GM21515 (cell line): ENCODE results near the gene CADM2.
"Not testable (repeated sequence)": the region's sequence is repeated elsewhere in the genome, so short reads cannot be mapped to it uniquely, and the experiment has no call there.

Experiments used
- ATAC-seq: cut with Tn5 transposase; IDR thresholded peaks from one replicate; pipeline ENCODE4 v1.9.1; 2021; ENCODE audit not compliant: unreplicated experiment

The CADM2 gene

GRCh38 chr3:85881833-85882393 lies 923.1 kb downstream of the CADM2 start:
- no peak for ATAC-seq

DNA sequence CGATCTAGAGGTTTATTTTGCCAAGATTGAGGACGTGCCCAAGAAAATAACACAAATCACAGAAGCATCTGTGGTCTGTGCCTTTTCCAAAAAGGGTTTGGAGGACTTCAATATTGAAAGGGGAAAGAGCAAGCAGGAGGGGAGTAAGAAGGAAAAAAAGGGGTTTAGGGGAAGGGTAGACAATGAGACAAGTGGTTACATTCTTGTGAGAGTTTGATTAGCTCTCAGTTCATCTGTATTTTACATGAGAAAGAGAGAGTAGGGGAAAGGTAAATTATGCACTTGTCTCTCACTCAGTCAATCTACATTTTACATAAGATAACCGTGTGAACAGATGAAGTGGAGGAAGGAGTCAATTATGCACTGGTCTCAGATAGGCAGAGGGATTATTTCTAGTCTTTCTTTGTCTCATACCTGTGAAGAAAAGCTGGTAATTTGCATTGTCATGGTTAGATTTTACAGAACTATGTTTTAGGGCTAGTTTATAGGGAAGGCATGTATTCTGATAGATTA lies 931.3 kb downstream of the CADM2 start:
- ATAC-seq: no peak

DNA sequence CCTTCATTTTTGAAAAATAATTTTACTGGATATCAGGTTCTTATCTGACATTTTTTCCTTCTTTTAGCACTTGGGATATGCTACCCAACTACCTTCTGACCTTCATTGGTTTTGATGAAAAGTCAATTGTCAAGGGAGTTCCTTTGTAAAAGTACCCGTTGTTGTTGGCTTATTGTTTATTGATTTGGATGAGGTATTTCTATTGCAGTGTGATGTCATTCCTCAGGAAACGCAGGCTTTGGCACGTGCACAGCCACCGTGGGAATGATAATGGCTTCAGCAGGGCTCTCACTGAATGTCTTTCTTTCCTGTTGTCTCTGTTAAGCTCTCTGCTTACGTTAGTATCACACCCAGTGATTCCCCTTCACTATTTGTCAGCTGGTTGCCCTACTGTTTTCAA lies 944.6 kb downstream of the CADM2 start:
- no peak for ATAC-seq

DNA sequence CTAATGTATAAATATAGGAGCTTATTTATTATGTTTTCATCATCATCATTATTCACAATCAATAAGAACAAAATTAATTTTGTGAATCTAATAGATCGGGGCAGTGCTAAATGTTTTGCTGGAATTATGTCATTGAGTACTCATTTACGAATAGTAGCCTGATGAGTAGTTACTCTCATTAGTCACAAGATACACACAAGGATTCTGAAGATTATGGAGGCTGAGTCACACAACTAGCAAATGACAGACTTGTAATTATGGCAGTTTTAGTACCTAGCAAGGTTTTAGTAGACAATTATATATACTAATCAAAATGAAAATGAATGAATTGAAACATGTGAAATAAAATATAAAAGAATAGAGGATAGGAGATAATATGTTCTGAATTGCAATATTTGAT lies 954.2 kb downstream of the CADM2 start:
- ATAC-seq: no peak

GRCh38 chr3:85922374-85922773 lies 963.6 kb downstream of the CADM2 start:
- no peak for ATAC-seq

- no peak for ATAC-seq
Measured at GRCh38 chr3:85930718-85931117, 971.9 kb downstream of the CADM2 start.

- ATAC-seq: no peak
Measured at GRCh38 chr3:85933326-85933725, 974.5 kb downstream of the CADM2 start.

- no peak for ATAC-seq
Measured at GRCh38 chr3:85935171-85935570, 976.4 kb downstream of the CADM2 start.

- no peak for ATAC-seq
Measured at GRCh38 chr3:85939074-85939482, 980.3 kb downstream of the CADM2 start.

GRCh38 chr3:85950435-85950834 lies 991.6 kb downstream of the CADM2 start:
- no peak for ATAC-seq

- no peak for ATAC-seq
Measured at GRCh38 chr3:85960793-85961192, 1002.0 kb downstream of the CADM2 start.

DNA sequence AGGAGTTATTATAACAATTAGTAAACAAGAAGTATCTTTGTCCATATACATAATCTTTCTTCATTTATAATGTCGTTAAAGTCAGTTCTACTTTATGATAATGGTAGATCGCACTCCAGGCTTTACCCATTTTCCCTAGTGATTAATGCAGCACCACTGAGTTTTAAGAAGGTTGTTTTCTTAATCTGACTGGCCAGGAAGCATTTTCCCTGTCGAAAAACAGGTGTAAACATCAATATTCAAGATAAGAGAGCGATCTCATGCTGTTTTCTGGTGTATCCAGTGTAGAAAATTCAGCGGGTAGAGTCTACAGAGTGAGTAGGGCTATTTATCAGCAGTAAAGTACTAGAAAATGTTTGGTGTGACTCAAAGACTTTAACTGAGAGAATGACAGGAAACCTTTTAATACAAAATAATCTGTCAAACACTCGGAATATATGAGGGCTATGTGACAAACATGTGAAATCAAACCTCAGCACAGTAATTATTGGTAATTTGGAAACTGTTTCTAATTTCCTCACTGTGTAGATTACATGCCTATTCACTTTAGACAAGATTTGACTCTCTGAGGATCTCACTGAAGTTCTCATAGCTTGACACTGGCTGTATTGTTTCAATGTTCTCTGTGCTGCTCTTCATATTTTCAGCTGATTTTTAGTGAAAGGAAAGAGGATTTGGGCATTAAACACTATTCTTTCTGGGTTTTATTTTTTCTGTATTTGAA lies 1019.0 kb downstream of the CADM2 start:
- ATAC-seq: no peak

- no peak for ATAC-seq
Measured at GRCh38 chr3:85979034-85979433, 1020.2 kb downstream of the CADM2 start.

DNA sequence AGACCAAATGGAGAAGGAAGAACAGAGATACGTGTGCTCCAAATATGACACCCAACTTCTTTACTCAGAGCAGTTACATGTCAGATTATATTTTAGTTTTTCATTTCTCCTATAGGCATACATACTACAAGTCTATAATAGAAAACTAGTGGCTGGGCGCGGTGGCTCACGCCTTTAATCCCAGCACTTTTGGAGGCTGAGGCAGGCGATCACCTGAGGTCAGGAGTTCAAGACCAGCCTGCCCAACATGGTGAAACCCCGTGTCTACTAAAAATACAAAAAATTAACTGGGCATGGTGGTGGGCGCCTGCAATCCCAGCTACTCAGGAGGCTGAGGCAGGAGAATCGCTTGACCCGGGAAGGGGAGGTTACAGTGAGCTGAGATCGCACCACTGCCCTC lies 1030.8 kb downstream of the CADM2 start:
- ATAC-seq: not testable (repeated sequence)

GRCh38 chr3:86029590-86029989 lies 1070.8 kb downstream of the CADM2 start:
- no peak for ATAC-seq

- no peak for ATAC-seq
Measured at GRCh38 chr3:86037916-86038315, 1079.1 kb downstream of the CADM2 start.

- ATAC-seq: no peak
Measured at GRCh38 chr3:86046436-86047136, 1087.8 kb downstream of the CADM2 start.

GRCh38 chr3:86047161-86047560 lies 1088.4 kb downstream of the CADM2 start:
- no peak for ATAC-seq

- ATAC-seq: no peak
Measured at GRCh38 chr3:86051058-86051457, 1092.3 kb downstream of the CADM2 start.

DNA sequence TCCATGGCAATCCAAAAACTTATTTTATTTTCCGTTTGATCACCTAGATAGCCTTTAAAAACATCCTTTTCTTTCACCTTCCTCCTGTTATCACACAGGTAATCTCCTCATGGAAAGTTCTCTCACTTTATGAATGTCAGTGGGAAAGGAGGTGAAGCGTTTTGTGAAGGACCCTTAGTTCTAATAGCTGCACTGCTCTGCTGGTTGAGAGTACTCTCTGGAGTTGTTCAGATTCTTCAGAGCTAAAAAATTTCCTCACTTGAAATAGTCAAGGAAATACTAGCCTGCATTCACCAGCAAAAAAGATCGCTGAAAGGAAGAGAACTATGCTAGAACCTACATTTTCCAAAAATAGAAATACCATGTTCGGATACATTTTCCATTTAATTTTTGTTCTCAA lies 1097.2 kb downstream of the CADM2 start:
- no peak for ATAC-seq

DNA sequence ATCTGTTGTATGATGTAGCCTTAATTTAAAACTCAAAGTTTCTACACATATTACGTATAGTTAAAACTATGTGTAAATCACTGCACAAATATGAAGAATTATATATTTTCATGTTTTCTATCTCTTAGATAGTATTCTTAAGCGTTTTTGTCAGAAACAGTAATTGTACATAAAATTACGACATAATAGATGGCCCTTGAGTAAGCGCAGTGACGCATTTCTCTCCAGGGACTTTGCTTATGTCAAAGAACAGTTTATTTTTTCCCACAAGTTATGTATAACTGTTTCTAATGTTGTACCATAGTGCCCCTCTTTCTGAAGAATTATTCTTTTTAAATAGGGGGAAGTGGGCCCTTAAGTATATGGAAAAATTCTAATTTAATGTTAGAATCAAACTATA lies 1098.2 kb downstream of the CADM2 start:
- ATAC-seq: no peak

DNA sequence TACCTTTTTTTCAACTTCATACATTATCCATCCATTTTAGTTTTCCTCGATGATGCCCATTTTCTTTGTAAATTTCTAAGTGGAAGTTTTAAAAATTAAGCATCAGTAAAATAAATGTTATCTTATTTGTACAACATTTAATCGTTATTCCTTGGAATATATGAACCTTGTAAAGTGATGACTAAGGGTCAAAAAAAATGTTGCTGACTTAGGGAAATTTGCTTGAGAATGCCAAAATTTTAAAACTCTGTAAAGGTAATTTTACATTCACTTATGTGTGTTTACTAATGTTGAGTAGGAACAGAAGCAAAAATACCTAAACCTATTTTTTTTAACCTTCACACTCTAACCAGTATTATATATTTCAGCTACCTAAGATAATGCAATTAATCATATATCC lies 1115.0 kb downstream of the CADM2 start:
- ATAC-seq: no peak
